ENCODE results near the gene PCDH12. TPM values are rescaled to one million over a fixed set of nuclear protein-coding genes. Genes with fewer than 3 reads are reported as not detected.

PCDH12 gene
- total RNA-seq, 1 experiment from 2014 or later = 0.02 TPM

DNA sequence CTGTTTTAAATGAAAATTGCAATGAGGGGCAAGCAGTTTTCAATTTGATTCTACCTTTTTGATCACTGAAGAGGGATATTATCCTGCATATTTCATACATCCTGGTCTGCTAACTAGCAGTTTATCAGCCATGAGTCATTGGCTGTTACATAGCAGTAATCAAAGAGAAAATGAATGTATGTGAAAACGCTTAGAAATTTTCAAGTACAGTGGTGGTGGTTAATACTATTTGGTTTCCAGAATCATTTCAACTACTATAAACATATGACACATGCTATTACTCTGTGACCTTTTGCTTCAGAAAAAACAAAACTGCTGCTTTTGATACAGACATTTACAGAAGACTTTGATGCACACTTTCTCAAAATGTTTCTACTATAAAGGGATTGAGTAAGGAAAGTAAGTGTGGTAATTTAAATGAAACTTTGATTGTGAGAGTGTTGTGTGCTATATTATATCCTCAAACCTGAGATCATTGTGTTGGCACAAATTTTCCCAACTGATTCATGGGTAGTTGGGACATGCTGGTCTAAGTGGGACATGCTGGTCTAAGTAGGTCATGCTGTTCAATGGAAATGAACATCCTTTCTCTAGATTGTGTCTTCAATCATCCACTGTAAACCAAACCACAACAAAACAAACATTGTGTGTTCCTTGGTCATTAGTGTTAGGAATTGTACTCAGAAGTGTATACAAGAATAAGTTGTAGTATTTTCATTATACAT, 16.0 kb upstream of the PCDH12 start (continued):
- TF ChIP-seq, protein P1, sequence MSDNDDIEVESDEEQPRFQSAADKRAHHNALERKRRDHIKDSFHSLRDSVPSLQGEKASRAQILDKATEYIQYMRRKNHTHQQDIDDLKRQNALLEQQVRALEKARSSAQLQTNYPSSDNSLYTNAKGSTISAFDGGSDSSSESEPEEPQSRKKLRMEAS (IDR thresholded peaks at IDR 0.05) = no peak
- TF ChIP-seq POLR2AphosphoS5 (IDR thresholded peaks at IDR 0.05; ENCODE audit: low read depth, low read length) = no peak
- TF ChIP-seq, protein P2, sequence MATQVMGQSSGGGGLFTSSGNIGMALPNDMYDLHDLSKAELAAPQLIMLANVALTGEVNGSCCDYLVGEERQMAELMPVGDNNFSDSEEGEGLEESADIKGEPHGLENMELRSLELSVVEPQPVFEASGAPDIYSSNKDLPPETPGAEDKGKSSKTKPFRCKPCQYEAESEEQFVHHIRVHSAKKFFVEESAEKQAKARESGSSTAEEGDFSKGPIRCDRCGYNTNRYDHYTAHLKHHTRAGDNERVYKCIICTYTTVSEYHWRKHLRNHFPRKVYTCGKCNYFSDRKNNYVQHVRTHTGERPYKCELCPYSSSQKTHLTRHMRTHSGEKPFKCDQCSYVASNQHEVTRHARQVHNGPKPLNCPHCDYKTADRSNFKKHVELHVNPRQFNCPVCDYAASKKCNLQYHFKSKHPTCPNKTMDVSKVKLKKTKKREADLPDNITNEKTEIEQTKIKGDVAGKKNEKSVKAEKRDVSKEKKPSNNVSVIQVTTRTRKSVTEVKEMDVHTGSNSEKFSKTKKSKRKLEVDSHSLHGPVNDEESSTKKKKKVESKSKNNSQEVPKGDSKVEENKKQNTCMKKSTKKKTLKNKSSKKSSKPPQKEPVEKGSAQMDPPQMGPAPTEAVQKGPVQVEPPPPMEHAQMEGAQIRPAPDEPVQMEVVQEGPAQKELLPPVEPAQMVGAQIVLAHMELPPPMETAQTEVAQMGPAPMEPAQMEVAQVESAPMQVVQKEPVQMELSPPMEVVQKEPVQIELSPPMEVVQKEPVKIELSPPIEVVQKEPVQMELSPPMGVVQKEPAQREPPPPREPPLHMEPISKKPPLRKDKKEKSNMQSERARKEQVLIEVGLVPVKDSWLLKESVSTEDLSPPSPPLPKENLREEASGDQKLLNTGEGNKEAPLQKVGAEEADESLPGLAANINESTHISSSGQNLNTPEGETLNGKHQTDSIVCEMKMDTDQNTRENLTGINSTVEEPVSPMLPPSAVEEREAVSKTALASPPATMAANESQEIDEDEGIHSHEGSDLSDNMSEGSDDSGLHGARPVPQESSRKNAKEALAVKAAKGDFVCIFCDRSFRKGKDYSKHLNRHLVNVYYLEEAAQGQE (IDR thresholded peaks at IDR 0.05; ENCODE audit: low read depth) = no peak

DNA sequence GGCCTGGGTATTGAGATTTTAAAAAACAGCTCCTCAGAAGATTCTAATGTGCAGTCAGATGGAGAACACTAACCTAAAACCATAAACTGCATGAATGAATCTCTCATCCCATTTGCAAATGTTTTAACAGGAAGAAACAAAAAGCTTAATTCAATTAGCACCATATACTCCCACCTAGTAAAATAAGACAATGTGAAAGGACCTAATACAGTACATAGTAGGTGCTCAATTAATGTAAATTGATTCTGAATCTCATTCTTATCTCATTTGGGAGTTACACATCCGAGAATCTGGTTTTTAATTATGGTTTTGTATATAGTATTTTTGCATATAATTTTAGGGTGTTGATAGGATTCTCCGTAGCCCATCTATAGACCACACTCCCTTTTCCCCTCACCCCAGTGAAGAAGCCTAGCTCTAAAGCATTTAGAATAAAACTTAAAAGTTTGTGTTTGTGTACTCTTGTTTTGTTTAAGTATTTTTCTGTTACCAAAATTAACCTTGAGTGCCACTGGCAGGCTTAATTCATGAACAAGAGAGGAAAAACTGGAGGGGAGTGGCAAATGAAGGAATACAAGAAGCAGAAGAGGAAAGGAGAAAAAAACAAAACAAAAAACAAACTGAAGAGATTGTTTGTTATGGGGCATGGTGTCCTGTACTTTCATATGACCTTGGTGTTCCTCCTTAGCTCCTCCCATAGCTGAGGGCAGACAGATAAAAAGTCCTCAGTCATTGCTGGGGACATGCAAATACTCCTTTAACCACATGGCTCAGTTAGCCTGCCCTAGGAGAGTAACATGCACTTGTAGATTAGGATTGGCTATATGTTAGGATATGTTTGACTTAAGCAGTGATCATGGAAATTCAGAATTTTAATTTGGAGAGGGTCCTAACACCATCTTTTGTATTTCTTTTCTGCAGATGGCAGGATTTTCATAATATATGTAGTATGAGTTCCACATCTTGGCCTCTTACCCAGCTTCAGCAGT, 12.1 kb upstream of the PCDH12 start:
- Histone ChIP-seq H2AFZ (ENCODE audit: low read depth, low read length, poor library complexity, severe bottlenecking) (no peak overlapping the region), H3K9me2 (ENCODE audit: insufficient read depth) (no peaks in the 10 kb centered on the region), H3K9me3 (ENCODE audit: control insufficient read depth in 1 of 2, insufficient read depth in 1 of 2, low read depth in 1 of 2, low read length in 2 of 2) (no peaks in the 10 kb centered on the region), H3K27ac (ENCODE audit: low read depth, low read length) (peak overlapping the region; percentile 83), H3K4me3 (replicated peaks in 1 of 2; ENCODE audit: low read depth in 1 of 2, low read length in 2 of 2) (peak overlapping the region; percentile 74 to 83), H3K36me3 (ENCODE audit: control insufficient read depth in 1 of 2, insufficient read depth in 2 of 2, low read length in 2 of 2) (peaks cover 8 to 10% of the 10 kb centered on the region in 2 experiments; a peak in 2 of 4 replicates), H3K79me2 (ENCODE audit: insufficient read depth, low read length) (peaks cover 27% of the 10 kb centered on the region), H3K9ac (ENCODE audit: low read length) (peak overlapping the region; percentile 89), H3K4me1 (ENCODE audit: control insufficient read depth in 1 of 2, insufficient read depth in 2 of 2, low read length in 2 of 2) (peaks cover 6 to 16% of the 10 kb centered on the region in 2 experiments), H3K27me3 (ENCODE audit: insufficient read depth, low read length) (no peaks in the 10 kb centered on the region), H4K20me1 (ENCODE audit: insufficient read depth) (no peaks in the 10 kb centered on the region), H3K4me2 (ENCODE audit: low read length) (peak overlapping the region; percentile 67)
- CTCF ChIA-PET = interaction anchor here (0.6 to 3.1 kb wide), 21 partner anchors 7 to 306 kb away, joined by 3 to 39 read pairs (median 6); partner anchors contain the start of genes GNPDA1, PCDH1 and PCDH12
- RAD21 ChIA-PET (ENCODE audit: low non-redundant PET in 1 of 2, low total read pairs in 2 of 2, uncharacterized antibody in 2 of 2, unreplicated experiment in 2 of 2) = interaction anchor here (0.6 to 0.8 kb wide), 2 partner anchors 9 to 277 kb away, joined by 3 read pairs; no protein-coding TSS in a partner anchor
- no peak for DNase-seq (ENCODE audit: low read depth, low spot score)
- POLR2A ChIA-PET = interaction anchor here (0.6 to 2.2 kb wide), 4 partner anchors 10 to 173 kb away, joined by 3 to 12 read pairs (median 4); partner anchors contain the start of gene DELE1
- intact Hi-C loops (cut with micrococcal nuclease) = no loop called here
- no TSS peak for BruUV-seq (replicated peaks)
- TF ChIP-seq, protein P2 (IDR thresholded peaks at IDR 0.05; ENCODE audit: low read depth) = no peak
- TF ChIP-seq, protein P1 (IDR thresholded peaks at IDR 0.05) = 0 out of 2 replicates have a peak, but pooled peaks have one; percentile 9
- no peak for TF ChIP-seq EZH2 (IDR thresholded peaks at IDR 0.05)
- no peak for TF ChIP-seq TCF7L2 (IDR thresholded peaks at IDR 0.05; ENCODE audit: borderline replicate concordance, extremely low read depth, insufficient read depth, insufficient read length)
- no peak; the same call in 1 of the 2 replicates for ATAC-seq

Measured in HCT116 (cell line).